ENCODE measurements around the gene PROK2. TPM values are rescaled to one million over a fixed set of nuclear protein-coding genes. Genes with fewer than 3 reads are reported as not detected.

The PROK2 gene
- total RNA-seq, 1 donor from 2014 or later, result not detected

GRCh38 chr3:71734881-71735280, 50.1 kb downstream of the PROK2 start:
- DNase-seq (ENCODE audit: low spot score), result no peak

GRCh38 chr3:71733319-71733718, 51.6 kb downstream of the PROK2 start:
- DNase-seq (ENCODE audit: low spot score), result no peak

GRCh38 chr3:71732637-71733036, 52.3 kb downstream of the PROK2 start:
- DNase-seq (ENCODE audit: low spot score), result no peak

- DNase-seq (ENCODE audit: low spot score), result no peak
Observed at GRCh38 chr3:71728632-71729342, 56.2 kb downstream of the PROK2 start.

- DNase-seq (ENCODE audit: low spot score), result no peak
Observed at GRCh38 chr3:71726146-71726545, 58.8 kb downstream of the PROK2 start.

DNA sequence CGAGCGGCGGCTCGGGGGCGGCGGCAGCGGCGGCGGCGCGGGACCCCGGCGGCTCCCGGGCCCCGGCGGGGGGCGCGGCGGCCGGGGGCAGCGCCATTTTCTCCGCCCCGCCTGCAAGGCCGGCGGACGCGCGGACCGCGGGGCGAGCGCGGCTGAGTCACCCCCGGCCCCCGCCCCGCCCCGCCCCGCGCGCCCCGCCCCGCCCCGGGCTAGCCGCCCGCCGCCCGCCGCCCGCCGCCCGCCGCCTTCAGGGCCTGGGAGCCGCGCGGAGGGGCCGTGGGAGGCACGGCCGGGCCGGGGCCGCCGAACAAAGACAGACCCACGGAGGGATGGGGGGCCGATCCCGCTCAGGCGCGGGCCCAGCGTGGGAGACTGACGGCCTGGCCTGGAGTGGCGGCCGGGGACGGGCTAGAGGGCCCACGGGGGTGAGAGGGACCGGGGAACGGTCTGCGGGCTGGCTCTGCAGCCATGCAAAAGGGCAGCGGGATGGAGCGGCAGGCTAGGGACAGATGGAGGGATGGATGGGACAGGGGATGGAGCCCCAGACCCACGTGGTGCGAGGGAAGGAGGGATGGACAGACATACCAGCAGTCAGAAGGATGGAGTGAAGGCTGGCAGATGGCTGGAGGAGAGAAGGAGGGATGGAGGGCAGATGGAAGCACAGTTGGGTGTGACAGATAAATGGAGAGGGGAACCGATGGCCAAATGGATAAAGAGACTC, 59.5 kb downstream of the PROK2 start, which contains the start of gene EIF4E3:
Gene EIF4E3, minus strand, starts transcription at position 132 of the 721 bp plus-strand sequence. Its CDS starts 35 bp downstream, at position 97.
- no peak for DNase-seq (ENCODE audit: low spot score)

DNA sequence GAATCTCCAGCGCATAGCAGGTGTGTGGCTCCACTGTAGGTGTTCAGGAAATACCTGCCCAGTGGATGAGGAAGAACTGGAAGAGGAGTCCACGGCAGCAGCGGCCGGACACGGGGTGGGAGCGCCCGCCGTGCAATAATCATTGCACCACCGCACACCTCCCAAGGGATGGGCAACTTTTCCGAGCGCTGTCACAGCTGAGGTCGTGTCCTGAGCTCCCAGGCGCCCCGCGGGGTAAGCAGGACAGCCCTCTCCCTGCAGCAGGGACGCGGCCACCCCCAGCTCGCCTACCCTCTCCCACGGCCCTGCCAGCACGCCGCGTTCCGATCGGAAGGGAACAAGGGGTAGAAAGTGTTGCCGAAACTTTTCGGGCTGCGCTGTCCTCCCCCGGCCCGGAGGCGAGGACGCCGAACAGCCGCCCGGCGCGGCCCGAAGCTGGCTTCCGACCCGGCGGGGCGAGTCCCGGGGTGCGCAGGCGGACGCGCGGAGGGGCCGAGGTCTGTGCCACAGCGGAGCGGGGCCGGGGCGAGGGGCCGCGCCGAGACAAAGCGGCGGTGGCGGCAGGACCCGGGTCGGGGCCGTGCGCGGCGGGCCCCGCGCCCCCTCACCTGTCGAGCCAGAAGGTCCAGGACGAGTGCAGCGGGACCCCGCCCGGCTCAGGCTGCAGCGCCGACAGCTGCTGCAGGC, 60.2 kb downstream of the PROK2 start:
- DNase-seq (ENCODE audit: low spot score), result no peak

- no peak for DNase-seq (ENCODE audit: low spot score)
Observed at GRCh38 chr3:71724171-71724453, 60.8 kb downstream of the PROK2 start.

GRCh38 chr3:71723452-71724170, 61.3 kb downstream of the PROK2 start:
- no peak for DNase-seq (ENCODE audit: low spot score)

DNA sequence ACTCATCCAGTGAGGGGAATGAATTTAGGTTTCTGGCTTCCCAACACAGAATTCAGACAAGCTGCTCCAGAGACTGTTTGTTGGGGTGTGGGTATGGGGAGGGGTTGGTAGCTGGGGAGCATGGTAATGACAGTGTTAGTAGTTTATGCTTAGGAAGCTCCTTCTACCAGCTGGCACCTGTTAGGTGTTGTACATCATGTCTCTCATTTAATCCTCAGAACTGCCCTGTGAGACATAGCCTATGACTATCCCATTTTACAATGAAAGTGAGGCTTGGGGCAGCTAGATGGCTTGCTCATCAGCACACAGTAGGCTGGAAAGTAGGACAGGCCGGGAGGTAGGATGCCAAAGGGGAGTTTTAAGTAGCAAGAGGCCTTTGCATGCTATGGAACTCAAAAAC, 62.3 kb downstream of the PROK2 start:
- no peak for DNase-seq (ENCODE audit: low spot score)

Other genes starting within 250 kb of the PROK2 start
- gene FOXP1, start 201.4 kb downstream of the PROK2 start, total RNA-seq, result 128 TPM
- gene EIF4E3, start 59.7 kb downstream of the PROK2 start, total RNA-seq, result 22.6 TPM
- gene GPR27, start 31.3 kb downstream of the PROK2 start, total RNA-seq, result 4.5 TPM